GM12878 (cell line): Measurements from ENCODE around the gene RUBCNL. TPM values are rescaled to one million over a fixed set of nuclear protein-coding genes. Genes with fewer than 3 reads are reported as not detected.

Experiments used
- BHLHE40 ChIP-seq, 2 experiments: fragments of 450-650 bp in 1 of 2; IDR thresholded peaks; 2 replicates each; pipeline ENCODE4 v1.6.1; 2011 to 2017; ENCODE audit warnings: low read depth in 2 of 2, borderline replicate concordance in 1 of 2, improper control_type of control experiment in 1 of 2, low read length in 1 of 2, mild to moderate bottlenecking in 1 of 2
- BRCA1 ChIP-seq: IDR thresholded peaks from 2 replicates; pipeline ENCODE4 v1.6.1; 2011; ENCODE audit warnings: low read depth, low read length, improper control_type of control experiment
- ETV6 ChIP-seq, 2 experiments: fragments of 450-650 bp in 1 of 2; IDR thresholded peaks in 1 of 2; conservative IDR thresholded peaks in 1 of 2; 2 replicates each; pipeline ENCODE4 v1.6.1; 2014; ENCODE audit warnings: antibody characterized with exemption in 1 of 2, borderline replicate concordance in 1 of 2, low read depth in 1 of 2, mild to moderate bottlenecking in 1 of 2, moderate library complexity in 1 of 2
- GABPA ChIP-seq: IDR thresholded peaks from 2 replicates; pipeline ENCODE4 v1.6.1; 2014; ENCODE audit warnings: antibody characterized with exemption, low read depth, mild to moderate bottlenecking, inconsistent platforms
- HSF1 ChIP-seq: fragments of 150-350 bp; IDR thresholded peaks from 2 replicates; pipeline ENCODE4 v1.6.1; 2014; ENCODE audit warnings: mild to moderate bottlenecking, low read depth, low read length
- IKZF1 ChIP-seq: fragments of 450-650 bp; conservative IDR thresholded peaks from 2 replicates; pipeline ENCODE4 v1.6.1; 2017; ENCODE audit warnings: antibody characterized with exemption, mild to moderate bottlenecking
- JUND ChIP-seq: IDR thresholded peaks from 2 replicates; pipeline ENCODE4 v1.6.1; 2012; ENCODE audit warnings: low read depth, mild to moderate bottlenecking, low read length, improper control_type of control experiment, moderate library complexity
- MEF2A ChIP-seq: IDR thresholded peaks from 2 replicates; pipeline ENCODE4 v1.6.1; 2011; ENCODE audit warnings: low read depth, mild to moderate bottlenecking, low read length, moderate library complexity; ENCODE audit not compliant: insufficient read depth
- NR2C1 ChIP-seq: fragments of 450-650 bp; IDR thresholded peaks from 2 replicates; pipeline ENCODE4 v1.6.1; 2017; ENCODE audit warnings: antibody characterized with exemption, mild to moderate bottlenecking, moderate library complexity
- PKNOX1 ChIP-seq: fragments of 450-650 bp; IDR thresholded peaks from 2 replicates; pipeline ENCODE4 v1.6.1; 2016; ENCODE audit warnings: mild to moderate bottlenecking
- POLR2AphosphoS2 ChIP-seq: IDR thresholded peaks from 2 replicates; pipeline ENCODE4 v1.6.1; 2011; ENCODE audit warnings: low read depth, mild to moderate bottlenecking, low read length, improper control_type of control experiment, moderate library complexity
- POU2F2 ChIP-seq: IDR thresholded peaks from 3 replicates; pipeline ENCODE4 v1.6.1; 2011; ENCODE audit warnings: low read depth, mild to moderate bottlenecking, low read length, borderline replicate concordance
- SIN3A ChIP-seq: IDR thresholded peaks from 2 replicates; pipeline ENCODE4 v1.6.1; 2012; ENCODE audit warnings: low read depth, low read length, improper control_type of control experiment
- SMARCA5 ChIP-seq: fragments of 450-650 bp; IDR thresholded peaks from 2 replicates; pipeline ENCODE4 v1.6.1; 2017; ENCODE audit warnings: mild to moderate bottlenecking
- SPI1 ChIP-seq: IDR thresholded peaks from 2 replicates; pipeline ENCODE4 v1.6.1; 2011; ENCODE audit warnings: low read depth, mild to moderate bottlenecking, low read length, moderate library complexity, borderline replicate concordance; ENCODE audit not compliant: insufficient read depth
- TARDBP ChIP-seq: IDR thresholded peaks from 2 replicates; pipeline ENCODE4 v1.6.1; 2016; ENCODE audit warnings: borderline replicate concordance
- ZBTB40 ChIP-seq: fragments of 450-650 bp; IDR thresholded peaks from 2 replicates; pipeline ENCODE4 v1.6.1; 2016; ENCODE audit warnings: mild to moderate bottlenecking, moderate library complexity, borderline replicate concordance
- ZNF687 ChIP-seq: fragments of 450-650 bp; IDR thresholded peaks from 2 replicates; pipeline ENCODE4 v1.6.1; 2017; ENCODE audit warnings: mild to moderate bottlenecking, moderate library complexity
- polyA plus RNA-seq, 11 experiments: library from polyadenylated mRNA; depleted of rRNA in 4 of 11; unstranded in 6 of 11; stranded (reverse) in 5 of 11; fragments of >200 nt; fragmentation: Nextera tagmentation in 4 of 11; fragmentation: Illumina TruSeq in 1 of 11; extraction: Ambion mirVana in 4 of 11; extraction: Trizol in 1 of 11; gene quantifications; 1 replicate in 1 of 11; 2 replicates in 10 of 11; pipeline versions ENCODE4 v1.2.1 to v1.2.3, GENCODE V29; 2011 to 2016; ENCODE audit warnings: inconsistent platforms in 2 of 11, missing spikeins in 2 of 11, low read depth in 1 of 11
- total RNA-seq, 4 experiments: library from RNA; depleted of rRNA in 3 of 4; stranded (reverse); fragments of >200 nt in 3 of 4; fragmentation: Illumina TruSeq in 1 of 4; extraction: Trizol in 1 of 4; gene quantifications; 2 replicates each; pipeline versions ENCODE4 v1.2.1 to v1.2.3, GENCODE V29; 2013 to 2021

Gene RUBCNL
- total and polyA plus RNA-seq, 10 of the 15 experiments (the other 5 are each of a cell fraction or from before 2014, with no cell fraction given) = 0.71 to 51.9 (median 38.2) TPM

- no peak for TF ChIP-seq POLR2AphosphoS2
- TF ChIP-seq BRCA1 = no peak
- no peak for TF ChIP-seq JUND
- no peak for TF ChIP-seq ZNF687
- TF ChIP-seq SIN3A = no peak
- TF ChIP-seq BHLHE40 (IDR thresholded peaks at IDR 0.05; ENCODE audit: borderline replicate concordance in 1 of 2, low read depth in 2 of 2, low read length in 1 of 2) = no peak
- TF ChIP-seq SMARCA5 = no peak
- no peak for TF ChIP-seq GABPA
- no peak for TF ChIP-seq TARDBP
- peak; percentile 37; the same call in 1 of the 2 replicates for TF ChIP-seq SPI1
- TF ChIP-seq PKNOX1 = peak; percentile 49
- TF ChIP-seq POU2F2 = no peak
- no peak for TF ChIP-seq NR2C1
- peak; percentile 57; the same call in 1 of the 2 replicates for TF ChIP-seq IKZF1
- peak in 1 of 2 experiments; percentile 70; a peak in 2 of 4 replicates for TF ChIP-seq ETV6 (conservative IDR thresholded peaks at IDR 0.05 in 1 of 2, IDR thresholded peaks at IDR 0.05 in 1 of 2; ENCODE audit: borderline replicate concordance in 1 of 2, low read depth in 1 of 2)
- TF ChIP-seq MEF2A = peak; percentile 74
- TF ChIP-seq HSF1 = peak; percentile 96
- TF ChIP-seq ZBTB40 = no peak
Measured at GRCh38 chr13:46382224-46382623, 4.8 kb downstream of the RUBCNL start (continued).
